Liver (tissue), 3 donors: ENCODE data around the gene SKOR1.

Experiments
- CTCF ChIP-seq: fragments of 150-350 bp; IDR thresholded peaks from 2 replicates; pipeline ENCODE4 v1.5.1; 2017; ENCODE audit warnings: improper control_type of control experiment, low read depth, low read length; ENCODE audit not compliant: missing input control
- EGR1 ChIP-seq, 2 donors: IDR thresholded peaks; 2 replicates each; pipeline ENCODE4 v1.6.1; 2016 to 2018; ENCODE audit warnings: antibody characterized with exemption in 2 of 2, low read depth in 2 of 2
- FOXA2 ChIP-seq: IDR thresholded peaks from 2 replicates; pipeline ENCODE4 v1.6.1; 2016; ENCODE audit warnings: antibody characterized with exemption
- GABPA ChIP-seq, 2 donors: IDR thresholded peaks in 1 of 2; conservative IDR thresholded peaks in 1 of 2; 2 replicates each; pipeline ENCODE4 v1.6.1; 2016; ENCODE audit warnings: antibody characterized with exemption in 2 of 2, mild to moderate bottlenecking in 1 of 2, moderate library complexity in 1 of 2
- HNF4A ChIP-seq, 2 donors: conservative IDR thresholded peaks; 2 replicates each; pipeline ENCODE4 v1.6.1; 2016; ENCODE audit warnings: antibody characterized with exemption in 2 of 2, mild to moderate bottlenecking in 2 of 2
- JUND ChIP-seq, 2 donors: IDR thresholded peaks; 2 replicates each; pipeline ENCODE4 v1.6.1; 2016; ENCODE audit warnings: antibody characterized with exemption in 2 of 2
- RAD21 ChIP-seq, 2 donors: IDR thresholded peaks; 2 replicates each; pipeline ENCODE4 v1.6.1; 2016; ENCODE audit warnings: antibody characterized with exemption in 2 of 2, mild to moderate bottlenecking in 2 of 2
- ZBTB33 ChIP-seq: IDR thresholded peaks from 2 replicates; pipeline ENCODE4 v1.6.1; 2016; ENCODE audit warnings: antibody characterized with exemption
- donor health status: healthy.
- donor health status: healthy.

GRCh38 chr15:67807141-67807540, 18.2 kb upstream of the SKOR1 start:
- TF ChIP-seq ZBTB33 (no peak), CTCF (no peak), JUND (IDR thresholded peaks at IDR 0.05) (no peak), EGR1 (IDR thresholded peaks at IDR 0.05; ENCODE audit: low read depth in 2 of 2) (no peak), RAD21 (IDR thresholded peaks at IDR 0.05) (no peak), GABPA (IDR thresholded peaks at IDR 0.05 in 1 of 2, conservative IDR thresholded peaks at IDR 0.05 in 1 of 2) (no peak), HNF4A (conservative IDR thresholded peaks at IDR 0.05) (no peak), FOXA2 (no peak)
